GM04504 (cell line): Measurements from ENCODE around the gene NPLOC4.
"Not testable (repeated sequence)": the region's sequence is repeated elsewhere in the genome, so short reads cannot be mapped to it uniquely, and the experiment has no call there.

Experiments used
- DNase-seq: peaks from one replicate; pipeline ENCODE4 v3.0.0-alpha.2; 2012; ENCODE audit warnings: low read depth

The NPLOC4 gene

GRCh38 chr17:81636505-81637288 lies at the start of gene NPLOC4, which contains the start of gene TSPAN10:
Gene NPLOC4 (minus strand): TSS chr17:81637112. CDS start chr17:81636930, 182 bp downstream.
Gene TSPAN10 (plus strand): TSS chr17:81637196. CDS start chr17:81642413, 5,217 bp downstream.
- peak; percentile 62 for DNase-seq

GRCh38 chr17:81686614-81687013 lies 49.7 kb upstream of the NPLOC4 start:
- no peak for DNase-seq

GRCh38 chr17:81685108-81685507 lies 48.2 kb upstream of the NPLOC4 start:
- DNase-seq = peak; percentile 45

- DNase-seq = no peak
Measured at GRCh38 chr17:81684442-81684911, 47.6 kb upstream of the NPLOC4 start.

GRCh38 chr17:81683584-81684441 lies 46.9 kb upstream of the NPLOC4 start, which contains the start of the genes ARL16 and HGS:
Gene ARL16 (minus strand): TSS chr17:81683797. CDS start chr17:81683753, 44 bp downstream.
Gene HGS (plus strand): TSS chr17:81684011. CDS start chr17:81684067, 56 bp downstream.
- peak; percentile 98 for DNase-seq

GRCh38 chr17:81683208-81683583 lies 46.3 kb upstream of the NPLOC4 start:
- no peak for DNase-seq

- DNase-seq = no peak
Measured at GRCh38 chr17:81682565-81683207, 45.8 kb upstream of the NPLOC4 start.

- DNase-seq = no peak
Measured at GRCh38 chr17:81681672-81682071, 44.8 kb upstream of the NPLOC4 start.

GRCh38 chr17:81680150-81680549 lies 43.2 kb upstream of the NPLOC4 start:
- DNase-seq = no peak

GRCh38 chr17:81676906-81677305 lies 40.0 kb upstream of the NPLOC4 start:
- no peak for DNase-seq

- not testable (repeated sequence) for DNase-seq
Measured at GRCh38 chr17:81675515-81676221, 38.8 kb upstream of the NPLOC4 start.

- no peak for DNase-seq
Measured at GRCh38 chr17:81673561-81674258, 36.8 kb upstream of the NPLOC4 start.

GRCh38 chr17:81672954-81673353 lies 36.0 kb upstream of the NPLOC4 start:
- no peak for DNase-seq

- DNase-seq = no peak
Measured at GRCh38 chr17:81672504-81672903, 35.6 kb upstream of the NPLOC4 start.

- DNase-seq = no peak
Measured at GRCh38 chr17:81667754-81668153, 30.8 kb upstream of the NPLOC4 start.

- DNase-seq = peak; percentile 89
Measured at GRCh38 chr17:81666342-81667191, 29.7 kb upstream of the NPLOC4 start, which contains the start of the genes CCDC137 and OXLD1. Gene CCDC137 (plus strand): TSS chr17:81666737. CDS start chr17:81666767, 30 bp downstream. Gene OXLD1 (minus strand): TSS chr17:81666605. CDS start chr17:81666577, 28 bp downstream.

- DNase-seq = no peak
Measured at GRCh38 chr17:81666092-81666341, 29.1 kb upstream of the NPLOC4 start.

- no peak for DNase-seq
Measured at GRCh38 chr17:81665205-81666091, 28.5 kb upstream of the NPLOC4 start.

- DNase-seq = no peak
Measured at GRCh38 chr17:81664051-81664470, 27.1 kb upstream of the NPLOC4 start.
